Activated CD4-positive, alpha-beta T cell treated with anti-CD3 and anti-CD28 coated beads for 36 hours (primary cell): ENCODE results near the gene MACROD2. TPM values are rescaled to one million over a fixed set of nuclear protein-coding genes. Genes with fewer than 3 reads are reported as not detected.
"Not testable (repeated sequence)": the region's sequence is repeated elsewhere in the genome, so short reads cannot be mapped to it uniquely, and the experiment has no call there.

Experiments used
- ATAC-seq: fragments of 200-7000 bp; cut with Tn5 transposase; one replicate; pipeline ENCODE4 v1.10.0; 2021; ENCODE audit warnings: mild to moderate bottlenecking, moderate library complexity
- CTCF ChIA-PET: fragments of 350-600 bp; sonication (Branson Sonifier 250); formaldehyde crosslinking; loops from one replicate; lab custom pipeline; 2021; ENCODE audit warnings: antibody characterized with exemption; lab: Charles Lee
- POLR2A ChIA-PET: fragments of 350-600 bp; sonication (Branson Sonifier 250); formaldehyde crosslinking; loops from one replicate; lab custom pipeline; 2021; ENCODE audit warnings: antibody characterized with exemption, inconsistent platforms; lab: Charles Lee
- DNase-seq: peaks from one replicate; pipeline ENCODE4 v3.0.0-alpha.2; 2020
- H3K27ac Mint-ChIP-seq: one replicate; pipeline ENCODE4 v1.8.0; 2021; ENCODE audit warnings: mixed read lengths
- H3K27me3 Mint-ChIP-seq: one replicate; pipeline ENCODE4 v1.8.0; 2021; ENCODE audit warnings: mixed read lengths
- H3K36me3 Mint-ChIP-seq: one replicate; pipeline ENCODE4 v1.8.0; 2021; ENCODE audit warnings: low read depth, mixed read lengths
- H3K4me1 Mint-ChIP-seq: one replicate; pipeline ENCODE4 v1.8.0; 2021; ENCODE audit warnings: mixed read lengths
- H3K4me3 Mint-ChIP-seq: one replicate; pipeline ENCODE4 v1.8.0; 2021; ENCODE audit warnings: mild to moderate bottlenecking, moderate library complexity, mixed read lengths
- H3K9me3 Mint-ChIP-seq: one replicate; pipeline ENCODE4 v1.8.0; 2021; ENCODE audit warnings: low read depth, mixed read lengths
- intact Hi-C, 2 experiments: fragments of 100-400 bp; cut with DNase I in 1 of 2; cut with micrococcal nuclease in 1 of 2; formaldehyde crosslinking; loops; one replicate each; pipeline versions ENCODE4 v1.14.2 to v1.15.1; 2022 to 2024; cut with DNase I, micrococcal nuclease
- total RNA-seq, 2 experiments: library from RNA; stranded (reverse); gene quantifications; one replicate each; pipeline ENCODE4 v1.2.3, GENCODE V29; 2021

Gene MACROD2
- total RNA-seq, 2 experiments from 2014 or later: not detected

GRCh38 chr20:15807771-15808170 is 1812.5 kb downstream of the MACROD2 start:
- ATAC-seq, CTCF ChIA-PET, H3K9me3 Mint-ChIP-seq, POLR2A ChIA-PET, DNase-seq, intact Hi-C loops, H3K27me3 Mint-ChIP-seq, H3K36me3 Mint-ChIP-seq, H3K4me3 Mint-ChIP-seq, H3K4me1 Mint-ChIP-seq, H3K27ac Mint-ChIP-seq: not testable (repeated sequence)

GRCh38 chr20:15811951-15812350 is 1816.6 kb downstream of the MACROD2 start:
- no peaks in the 10 kb centered on the region for H3K4me1 Mint-ChIP-seq
- H3K27me3 Mint-ChIP-seq: no peaks in the 10 kb centered on the region
- ChIA-PET POLR2A (no interaction called here), CTCF (no interaction called here)
- H3K4me3 Mint-ChIP-seq: no peak overlapping the region
- H3K36me3 Mint-ChIP-seq: no peaks in the 10 kb centered on the region
- H3K27ac Mint-ChIP-seq: no peak overlapping the region
- peaks cover 4% of the 10 kb centered on the region for H3K9me3 Mint-ChIP-seq
- DNase-seq: no peak
- intact Hi-C loops: no loop called here
- no peak for ATAC-seq

GRCh38 chr20:15812696-15813095 is 1817.4 kb downstream of the MACROD2 start:
- no peaks in the 10 kb centered on the region for H3K4me1 Mint-ChIP-seq
- H3K36me3 Mint-ChIP-seq: no peaks in the 10 kb centered on the region
- H3K9me3 Mint-ChIP-seq: peaks cover 4% of the 10 kb centered on the region
- no peaks in the 10 kb centered on the region for H3K27me3 Mint-ChIP-seq
- intact Hi-C loops: no loop called here
- no peak for DNase-seq
- no peak overlapping the region for H3K4me3 Mint-ChIP-seq
- ChIA-PET CTCF (no interaction called here), POLR2A (no interaction called here)
- no peak for ATAC-seq
- H3K27ac Mint-ChIP-seq: no peak overlapping the region

- H3K9me3 Mint-ChIP-seq: peaks cover 4% of the 10 kb centered on the region
- H3K4me1 Mint-ChIP-seq: no peaks in the 10 kb centered on the region
- H3K27ac Mint-ChIP-seq: no peak overlapping the region
- ChIA-PET POLR2A (no interaction called here), CTCF (no interaction called here)
- intact Hi-C loops: no loop called here
- no peaks in the 10 kb centered on the region for H3K27me3 Mint-ChIP-seq
- ATAC-seq (no peak), DNase-seq (no peak)
- no peak overlapping the region for H3K4me3 Mint-ChIP-seq
- H3K36me3 Mint-ChIP-seq: no peaks in the 10 kb centered on the region
These were observed 1819.0 kb downstream of the MACROD2 start for GRCh38 chr20:15814360-15814759.

DNA sequence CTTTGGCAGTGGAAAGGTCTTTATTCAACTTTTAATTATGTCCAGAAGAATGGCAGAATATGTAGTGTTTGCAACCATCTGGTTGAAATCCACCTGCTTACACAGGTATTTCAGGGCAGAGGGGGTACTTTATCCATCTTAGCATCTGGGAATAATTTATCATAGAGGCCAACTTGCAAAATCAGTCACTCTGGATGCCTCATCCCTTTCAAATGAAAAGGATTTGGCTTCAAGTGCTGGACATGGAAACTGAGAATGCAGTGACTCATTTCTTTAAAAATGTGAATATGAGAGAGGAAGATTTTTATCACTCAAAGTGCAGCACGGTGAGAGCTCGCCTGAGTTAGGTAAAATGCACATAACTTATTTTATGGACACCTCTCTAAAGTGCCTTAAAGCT is 1819.6 kb downstream of the MACROD2 start:
- ATAC-seq (no peak), DNase-seq (no peak)
- ChIA-PET CTCF (no interaction called here), POLR2A (no interaction called here)
- no peak overlapping the region for H3K27ac Mint-ChIP-seq
- H3K9me3 Mint-ChIP-seq: peaks cover 4% of the 10 kb centered on the region
- no peaks in the 10 kb centered on the region for H3K36me3 Mint-ChIP-seq
- H3K4me3 Mint-ChIP-seq: no peak overlapping the region
- H3K27me3 Mint-ChIP-seq: no peaks in the 10 kb centered on the region
- intact Hi-C loops: no loop called here
- no peaks in the 10 kb centered on the region for H3K4me1 Mint-ChIP-seq

DNA sequence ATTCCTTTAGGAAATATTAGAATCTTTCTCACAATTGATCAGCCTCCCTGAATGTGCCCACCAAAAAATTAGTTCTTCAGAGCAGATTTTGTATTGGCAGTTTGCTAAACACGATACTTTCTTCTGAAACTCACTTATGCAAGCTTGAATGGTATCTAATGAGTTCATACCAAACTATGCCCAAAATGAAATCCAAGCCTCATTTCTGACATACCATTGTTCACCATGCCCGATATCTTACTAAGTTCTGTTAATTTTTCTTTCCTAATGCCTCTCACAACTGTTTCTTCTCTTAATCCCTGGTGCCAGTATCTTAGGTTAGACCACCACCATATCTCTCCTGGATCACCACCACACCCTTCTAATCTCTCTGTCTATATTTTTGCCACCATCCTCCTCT is 1822.0 kb downstream of the MACROD2 start:
- CTCF ChIA-PET: no interaction called here
- no peak overlapping the region for H3K4me3 Mint-ChIP-seq
- intact Hi-C loops: no loop called here
- no peaks in the 10 kb centered on the region for H3K27me3 Mint-ChIP-seq
- no peak for DNase-seq
- H3K36me3 Mint-ChIP-seq: no peaks in the 10 kb centered on the region
- POLR2A ChIA-PET: no interaction called here
- no peak for ATAC-seq
- no peak overlapping the region for H3K27ac Mint-ChIP-seq
- no peaks in the 10 kb centered on the region for H3K4me1 Mint-ChIP-seq
- H3K9me3 Mint-ChIP-seq: peaks cover 2% of the 10 kb centered on the region

DNA sequence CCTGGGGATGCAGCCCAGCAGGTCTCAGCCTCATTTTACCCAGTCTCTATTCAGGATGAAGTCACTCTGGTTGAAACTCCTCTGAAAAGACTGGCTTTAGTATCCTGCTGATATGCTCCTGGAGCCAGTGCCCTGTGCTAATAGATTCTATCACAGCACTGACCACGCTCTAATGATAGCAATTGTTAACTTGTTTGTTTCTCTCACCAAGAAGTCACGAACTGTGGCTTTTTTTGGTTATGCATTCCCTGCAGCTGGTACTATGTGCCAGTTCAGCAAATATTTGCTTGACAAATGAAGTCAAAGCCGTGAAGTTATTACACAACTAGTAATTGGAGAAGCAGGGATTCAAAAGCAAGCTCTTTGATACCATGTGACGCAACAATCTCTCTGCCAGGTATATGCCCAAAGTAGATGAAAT is 1823.3 kb downstream of the MACROD2 start:
- Mint-ChIP-seq H3K9me3 (peaks cover 2% of the 10 kb centered on the region), H3K27ac (no peak overlapping the region), H3K36me3 (no peaks in the 10 kb centered on the region), H3K4me1 (no peaks in the 10 kb centered on the region), H3K4me3 (no peak overlapping the region), H3K27me3 (no peaks in the 10 kb centered on the region)
- ATAC-seq (no peak), DNase-seq (no peak)
- ChIA-PET CTCF (no interaction called here), POLR2A (no interaction called here)
- intact Hi-C loops: no loop called here

DNA sequence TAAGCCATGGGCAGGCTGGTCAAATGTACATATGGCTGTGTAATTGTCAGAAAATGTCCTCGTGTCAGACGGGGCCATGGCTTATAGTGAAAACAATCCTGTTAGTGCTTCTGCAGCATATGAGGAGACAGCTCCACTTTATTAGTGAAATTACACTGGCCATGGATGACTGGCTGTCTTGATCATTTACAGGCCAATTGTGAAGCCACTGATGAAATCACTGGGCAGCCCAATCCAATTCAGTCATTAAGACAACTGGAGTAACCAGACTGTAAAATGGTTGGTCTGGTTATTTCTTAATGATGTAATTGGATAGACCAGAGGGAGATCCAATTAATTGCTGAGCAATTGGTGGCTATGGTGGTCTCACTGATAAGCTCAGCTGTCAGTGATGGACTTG is 1828.4 kb downstream of the MACROD2 start:
- Mint-ChIP-seq H3K9me3 (no peaks in the 10 kb centered on the region), H3K27me3 (no peaks in the 10 kb centered on the region), H3K27ac (no peak overlapping the region), H3K4me1 (no peaks in the 10 kb centered on the region), H3K4me3 (no peak overlapping the region), H3K36me3 (no peaks in the 10 kb centered on the region)
- ChIA-PET POLR2A (no interaction called here), CTCF (interaction anchor here (0.9 kb wide), 1 partner anchor 13 kb away, joined by 3 read pairs; no protein-coding TSS in a partner anchor)
- DNase-seq (no peak), ATAC-seq (no peak)
- intact Hi-C loops: no loop called here

DNA sequence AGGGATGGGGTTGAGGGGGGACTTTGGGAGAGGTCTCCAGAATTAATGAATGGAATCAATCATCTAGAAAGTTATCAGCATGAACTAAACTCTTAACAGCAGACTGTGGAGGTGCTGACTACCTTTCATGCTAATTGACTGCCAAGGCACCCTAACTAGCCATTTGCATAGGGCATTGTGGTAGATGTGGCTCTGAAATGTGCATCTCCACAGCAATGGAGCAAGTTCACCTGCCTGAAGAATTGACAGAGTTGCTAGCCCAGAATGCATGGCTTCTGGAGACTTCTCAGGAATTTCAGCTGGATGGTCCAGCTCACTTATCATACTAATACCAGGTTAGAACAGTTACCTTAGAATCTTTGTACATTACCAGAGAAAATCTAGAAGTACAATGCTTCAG is 1832.3 kb downstream of the MACROD2 start:
- Mint-ChIP-seq H3K9me3 (peaks cover 2% of the 10 kb centered on the region), H3K27me3 (no peaks in the 10 kb centered on the region), H3K27ac (no peak overlapping the region), H3K4me1 (no peaks in the 10 kb centered on the region), H3K36me3 (no peaks in the 10 kb centered on the region), H3K4me3 (no peak overlapping the region)
- ChIA-PET POLR2A (no interaction called here), CTCF (no interaction called here)
- DNase-seq (no peak), ATAC-seq (no peak)
- intact Hi-C loops: no loop called here

GRCh38 chr20:15831201-15831600 is 1835.9 kb downstream of the MACROD2 start:
- no peaks in the 10 kb centered on the region for H3K36me3 Mint-ChIP-seq
- no peaks in the 10 kb centered on the region for H3K27me3 Mint-ChIP-seq
- H3K4me1 Mint-ChIP-seq: no peaks in the 10 kb centered on the region
- H3K9me3 Mint-ChIP-seq: peaks cover 2% of the 10 kb centered on the region
- CTCF ChIA-PET: no interaction called here
- ATAC-seq (no peak), DNase-seq (no peak)
- intact Hi-C loops: no loop called here
- no peak overlapping the region for H3K27ac Mint-ChIP-seq
- POLR2A ChIA-PET: no interaction called here
- no peak overlapping the region for H3K4me3 Mint-ChIP-seq

- ChIA-PET CTCF (no interaction called here), POLR2A (no interaction called here)
- H3K27me3 Mint-ChIP-seq: no peaks in the 10 kb centered on the region
- H3K9me3 Mint-ChIP-seq: peaks cover 2% of the 10 kb centered on the region
- H3K4me3 Mint-ChIP-seq: no peak overlapping the region
- intact Hi-C loops: no loop called here
- no peaks in the 10 kb centered on the region for H3K4me1 Mint-ChIP-seq
- ATAC-seq (no peak), DNase-seq (no peak)
- H3K27ac Mint-ChIP-seq: no peak overlapping the region
- no peaks in the 10 kb centered on the region for H3K36me3 Mint-ChIP-seq
These were observed 1837.2 kb downstream of the MACROD2 start for GRCh38 chr20:15832512-15832911.

DNA sequence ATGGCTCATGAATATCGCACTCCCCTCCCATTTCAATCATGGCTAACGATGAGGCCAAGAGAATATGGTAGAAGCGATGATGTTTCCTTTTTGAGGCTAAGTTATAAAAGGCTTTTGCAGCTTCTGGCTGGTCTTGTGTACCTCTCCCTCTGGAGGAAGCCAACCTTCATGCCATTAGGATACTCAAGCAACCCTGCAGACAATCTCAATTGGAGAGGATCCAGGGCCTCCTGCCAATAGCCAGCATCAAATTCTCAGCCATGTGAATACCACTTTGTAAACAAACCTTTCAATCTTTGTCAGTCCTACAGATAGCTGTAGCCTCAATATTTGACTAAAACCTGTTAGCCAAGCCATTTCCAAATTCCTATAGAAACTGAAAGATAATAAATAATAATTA is 1839.5 kb downstream of the MACROD2 start:
- no peaks in the 10 kb centered on the region for H3K36me3 Mint-ChIP-seq
- H3K9me3 Mint-ChIP-seq: no peaks in the 10 kb centered on the region
- no peak overlapping the region for H3K4me3 Mint-ChIP-seq
- no peak overlapping the region for H3K27ac Mint-ChIP-seq
- CTCF ChIA-PET: no interaction called here
- intact Hi-C loops: no loop called here
- POLR2A ChIA-PET: no interaction called here
- no peaks in the 10 kb centered on the region for H3K4me1 Mint-ChIP-seq
- no peaks in the 10 kb centered on the region for H3K27me3 Mint-ChIP-seq
- ATAC-seq: no peak
- no peak for DNase-seq

DNA sequence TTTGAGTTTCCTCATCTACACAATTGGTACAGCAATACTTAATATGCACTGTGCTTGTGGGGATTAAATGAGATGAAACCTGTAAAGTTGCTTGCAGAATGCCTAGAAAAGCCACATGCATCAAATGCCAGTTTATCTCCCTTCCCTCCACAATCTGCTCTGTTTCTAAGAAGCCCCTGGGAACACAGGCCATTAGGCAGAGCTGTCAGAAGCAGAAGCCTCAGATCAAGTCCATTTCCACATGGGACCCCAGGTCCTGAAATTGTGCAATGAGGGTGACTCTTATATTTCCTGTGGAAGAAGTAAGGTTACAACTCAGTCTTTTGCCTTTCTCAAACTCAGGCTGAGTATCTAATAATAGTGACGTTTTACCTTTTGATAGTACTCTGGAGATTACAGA is 1840.5 kb downstream of the MACROD2 start:
- ATAC-seq (no peak), DNase-seq (no peak)
- POLR2A ChIA-PET: no interaction called here
- Mint-ChIP-seq H3K9me3 (no peaks in the 10 kb centered on the region), H3K4me1 (no peaks in the 10 kb centered on the region), H3K27ac (no peak overlapping the region), H3K4me3 (no peak overlapping the region), H3K27me3 (no peaks in the 10 kb centered on the region), H3K36me3 (no peaks in the 10 kb centered on the region)
- CTCF ChIA-PET: no interaction called here
- intact Hi-C loops: no loop called here
